Mammary epithelial cell (primary cell): Measurements from ENCODE around the gene DDX47.

Experiments
- EZH2 ChIP-seq: IDR thresholded peaks from 2 replicates; pipeline ENCODE4 v1.6.1; 2012; ENCODE audit warnings: low read length, inconsistent platforms, borderline replicate concordance
- TF ChIP-seq, protein P1 (sequence below), 2 donors: IDR thresholded peaks in 1 of 2; conservative IDR thresholded peaks in 1 of 2; 2 replicates each; pipeline ENCODE4 v1.5.1; 2011 to 2012; ENCODE audit warnings: inconsistent platforms in 2 of 2, low read length in 2 of 2, mild to moderate bottlenecking in 2 of 2, control low read depth in 1 of 2, low read depth in 1 of 2; ENCODE audit not compliant: insufficient read depth in 1 of 2; ENCODE audit errors: extremely low read depth in 1 of 2

- TF ChIP-seq, protein P1, sequence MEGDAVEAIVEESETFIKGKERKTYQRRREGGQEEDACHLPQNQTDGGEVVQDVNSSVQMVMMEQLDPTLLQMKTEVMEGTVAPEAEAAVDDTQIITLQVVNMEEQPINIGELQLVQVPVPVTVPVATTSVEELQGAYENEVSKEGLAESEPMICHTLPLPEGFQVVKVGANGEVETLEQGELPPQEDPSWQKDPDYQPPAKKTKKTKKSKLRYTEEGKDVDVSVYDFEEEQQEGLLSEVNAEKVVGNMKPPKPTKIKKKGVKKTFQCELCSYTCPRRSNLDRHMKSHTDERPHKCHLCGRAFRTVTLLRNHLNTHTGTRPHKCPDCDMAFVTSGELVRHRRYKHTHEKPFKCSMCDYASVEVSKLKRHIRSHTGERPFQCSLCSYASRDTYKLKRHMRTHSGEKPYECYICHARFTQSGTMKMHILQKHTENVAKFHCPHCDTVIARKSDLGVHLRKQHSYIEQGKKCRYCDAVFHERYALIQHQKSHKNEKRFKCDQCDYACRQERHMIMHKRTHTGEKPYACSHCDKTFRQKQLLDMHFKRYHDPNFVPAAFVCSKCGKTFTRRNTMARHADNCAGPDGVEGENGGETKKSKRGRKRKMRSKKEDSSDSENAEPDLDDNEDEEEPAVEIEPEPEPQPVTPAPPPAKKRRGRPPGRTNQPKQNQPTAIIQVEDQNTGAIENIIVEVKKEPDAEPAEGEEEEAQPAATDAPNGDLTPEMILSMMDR (conservative IDR thresholded peaks at IDR 0.05 in 1 of 2, IDR thresholded peaks at IDR 0.05 in 1 of 2; ENCODE audit: extremely low read depth in 1 of 2, insufficient read depth in 1 of 2, low read depth in 1 of 2, low read length in 2 of 2): no peak
- TF ChIP-seq EZH2: no peak
Observed at GRCh38 chr12:12821975-12822374, 8.8 kb downstream of the DDX47 start.
